HepG2 (cell line): ENCODE measurements around the gene GCH1.

Experiments used
- CBFB ChIP-seq: sonication (generic); formaldehyde crosslinking; IDR thresholded peaks from 2 replicates; pipeline ENCODE4 v1.4.0; 2020; ENCODE audit warnings: missing genetic modification reagents
- CTCF ChIP-seq: sonication (generic); formaldehyde crosslinking; IDR thresholded peaks from 2 replicates; pipeline ENCODE4 v1.5.0; 2020; ENCODE audit warnings: mild to moderate bottlenecking, missing genetic modification reagents, moderate library complexity
- GLMP ChIP-seq: sonication (generic); formaldehyde crosslinking; IDR thresholded peaks from 2 replicates; pipeline ENCODE4 v1.9.0; 2021; ENCODE audit warnings: missing genetic modification reagents, mild to moderate bottlenecking, borderline replicate concordance
- GZF1 ChIP-seq: sonication (generic); formaldehyde crosslinking; IDR thresholded peaks from 2 replicates; pipeline ENCODE4 v1.5.1; 2020; ENCODE audit warnings: mild to moderate bottlenecking, missing genetic modification reagents
- MAFG ChIP-seq: sonication (generic); formaldehyde crosslinking; IDR thresholded peaks from 2 replicates; pipeline ENCODE4 v1.5.1; 2020; ENCODE audit warnings: mild to moderate bottlenecking, missing genetic modification reagents
- MYC ChIP-seq: sonication (generic); formaldehyde crosslinking; IDR thresholded peaks from 2 replicates; pipeline ENCODE4 v1.9.0; 2021; ENCODE audit warnings: missing genetic modification reagents, borderline replicate concordance
- NFAT5 ChIP-seq: sonication (generic); formaldehyde crosslinking; IDR thresholded peaks from 2 replicates; pipeline ENCODE4 v1.4.0; 2020; ENCODE audit warnings: missing genetic modification reagents
- NFATC3 ChIP-seq: sonication (generic); formaldehyde crosslinking; IDR thresholded peaks from 2 replicates; pipeline ENCODE4 v1.5.1; 2020; ENCODE audit warnings: mild to moderate bottlenecking, missing genetic modification reagents
- PRPF4 ChIP-seq: fragments of 200-400 bp; formaldehyde crosslinking; IDR thresholded peaks from 2 replicates; pipeline ENCODE4 v1.6.1; 2016; ENCODE audit warnings: low read length, low read depth; ENCODE audit not compliant: poor library complexity, severe bottlenecking
- SMC3 ChIP-seq: IDR thresholded peaks from 2 replicates; pipeline ENCODE4 v1.6.1; 2011; ENCODE audit warnings: low read length, improper control_type of control experiment
- SUZ12 ChIP-seq: fragments of 150-350 bp; IDR thresholded peaks from 2 replicates; pipeline ENCODE4 v1.6.1; 2014; ENCODE audit warnings: low read depth, low read length
- TCF7 ChIP-seq: sonication (generic); IDR thresholded peaks from 2 replicates; pipeline ENCODE4 v1.6.1; 2016; ENCODE audit warnings: antibody characterized with exemption, low read depth
- UBTF ChIP-seq: sonication (generic); formaldehyde crosslinking; IDR thresholded peaks from 2 replicates; pipeline ENCODE4 v1.4.0; 2020; ENCODE audit warnings: mild to moderate bottlenecking, missing genetic modification reagents
- ZBTB7A ChIP-seq: sonication (generic); formaldehyde crosslinking; IDR thresholded peaks from 2 replicates; pipeline ENCODE4 v1.8.0; 2022; ENCODE audit warnings: mild to moderate bottlenecking, missing genetic modification reagents

GRCh38 chr14:54818201-54819133, 84.2 kb downstream of the GCH1 start:
- no peak for TF ChIP-seq SUZ12
- TF ChIP-seq NFATC3 (CRISPR knock-in tag): no peak
- TF ChIP-seq TCF7: no peak
- TF ChIP-seq CBFB (CRISPR knock-in tag): no peak
- no peak for TF ChIP-seq GZF1 (CRISPR knock-in tag)
- no peak for TF ChIP-seq MYC
- TF ChIP-seq GLMP (CRISPR knock-in tag): no peak
- TF ChIP-seq CTCF (CRISPR knock-in tag): no peak
- TF ChIP-seq SMC3: no peak
- TF ChIP-seq NFAT5 (CRISPR knock-in tag): no peak
- TF ChIP-seq ZBTB7A (CRISPR knock-in tag): no peak
- TF ChIP-seq MAFG (CRISPR knock-in tag): no peak
- no peak for TF ChIP-seq UBTF (CRISPR knock-in tag)
- no peak for TF ChIP-seq PRPF4
